ENCODE data around the gene PIP5K1C.

PIP5K1C gene

GRCh38 chr19:3695986-3696659, 4.1 kb downstream of the PIP5K1C start:
- TF ChIP-seq FOXP2 (optimal IDR thresholded peaks at IDR 0.05; ENCODE audit: borderline replicate concordance, extremely low read depth, extremely low read length, insufficient read depth) (no peak), POLR2AphosphoS5 (IDR thresholded peaks at IDR 0.05; ENCODE audit: low read depth, low read length) (no peak), SIN3A (IDR thresholded peaks at IDR 0.05; ENCODE audit: borderline replicate concordance, insufficient read depth, low read length) (no peak), TAF1 (IDR thresholded peaks at IDR 0.05; ENCODE audit: borderline replicate concordance, insufficient read depth, low read length) (no peak)

DNA sequence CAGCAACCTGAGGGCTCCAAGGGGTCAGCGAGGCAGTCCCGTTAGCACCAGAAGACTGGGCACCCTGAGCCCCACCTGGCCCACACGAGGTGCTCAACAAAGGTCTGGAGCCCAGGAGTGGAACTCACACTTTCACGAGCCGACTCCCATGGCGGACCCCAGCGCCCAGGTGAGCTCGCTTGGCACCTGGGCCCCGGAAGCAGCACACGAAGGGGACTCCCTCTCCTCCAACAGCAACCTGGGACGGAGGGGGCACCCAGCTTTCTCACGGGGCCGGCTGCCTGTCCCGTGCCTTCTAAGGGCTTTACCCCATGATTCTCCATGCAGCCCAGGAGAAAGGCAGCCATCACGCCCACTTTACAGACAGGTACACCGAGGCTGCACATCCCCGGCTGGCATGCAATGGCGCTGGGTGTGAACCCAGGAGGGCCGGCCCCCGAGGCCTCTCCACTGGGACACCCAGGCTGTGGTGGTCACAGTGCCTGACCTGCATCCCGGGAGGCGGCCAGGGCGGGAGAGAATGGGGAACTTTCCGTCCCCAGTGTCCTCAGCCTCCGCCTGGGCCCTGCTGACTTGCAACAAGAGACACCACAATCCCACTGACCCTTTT, 5.0 kb downstream of the PIP5K1C start:
- TF ChIP-seq SIN3A (IDR thresholded peaks at IDR 0.05; ENCODE audit: borderline replicate concordance, insufficient read depth, low read length) = no peak
- TF ChIP-seq TAF1 (IDR thresholded peaks at IDR 0.05; ENCODE audit: borderline replicate concordance, insufficient read depth, low read length) = no peak
- no peak for TF ChIP-seq FOXP2 (optimal IDR thresholded peaks at IDR 0.05; ENCODE audit: borderline replicate concordance, extremely low read depth, extremely low read length, insufficient read depth)
- TF ChIP-seq REST (IDR thresholded peaks at IDR 0.05; ENCODE audit: insufficient read depth in 1 of 2, low read depth in 2 of 2, low read length in 2 of 2) = no peak
- TF ChIP-seq POLR2AphosphoS5 (IDR thresholded peaks at IDR 0.05; ENCODE audit: low read depth, low read length) = no peak

- no peak for TF ChIP-seq POLR2AphosphoS5 (IDR thresholded peaks at IDR 0.05; ENCODE audit: low read depth, low read length)
Observed at GRCh38 chr19:3694361-3695123, 5.7 kb downstream of the PIP5K1C start.

GRCh38 chr19:3693025-3693925, 7.0 kb downstream of the PIP5K1C start:
- TF ChIP-seq POLR2AphosphoS5 (IDR thresholded peaks at IDR 0.05; ENCODE audit: low read depth, low read length) (no peak), TAF1 (IDR thresholded peaks at IDR 0.05; ENCODE audit: borderline replicate concordance, insufficient read depth, low read length) (no peak), FOXP2 (optimal IDR thresholded peaks at IDR 0.05; ENCODE audit: borderline replicate concordance, extremely low read depth, extremely low read length, insufficient read depth) (no peak), REST (IDR thresholded peaks at IDR 0.05; ENCODE audit: insufficient read depth in 1 of 2, low read depth in 2 of 2, low read length in 2 of 2) (no peak), SIN3A (IDR thresholded peaks at IDR 0.05; ENCODE audit: borderline replicate concordance, insufficient read depth, low read length) (no peak)

DNA sequence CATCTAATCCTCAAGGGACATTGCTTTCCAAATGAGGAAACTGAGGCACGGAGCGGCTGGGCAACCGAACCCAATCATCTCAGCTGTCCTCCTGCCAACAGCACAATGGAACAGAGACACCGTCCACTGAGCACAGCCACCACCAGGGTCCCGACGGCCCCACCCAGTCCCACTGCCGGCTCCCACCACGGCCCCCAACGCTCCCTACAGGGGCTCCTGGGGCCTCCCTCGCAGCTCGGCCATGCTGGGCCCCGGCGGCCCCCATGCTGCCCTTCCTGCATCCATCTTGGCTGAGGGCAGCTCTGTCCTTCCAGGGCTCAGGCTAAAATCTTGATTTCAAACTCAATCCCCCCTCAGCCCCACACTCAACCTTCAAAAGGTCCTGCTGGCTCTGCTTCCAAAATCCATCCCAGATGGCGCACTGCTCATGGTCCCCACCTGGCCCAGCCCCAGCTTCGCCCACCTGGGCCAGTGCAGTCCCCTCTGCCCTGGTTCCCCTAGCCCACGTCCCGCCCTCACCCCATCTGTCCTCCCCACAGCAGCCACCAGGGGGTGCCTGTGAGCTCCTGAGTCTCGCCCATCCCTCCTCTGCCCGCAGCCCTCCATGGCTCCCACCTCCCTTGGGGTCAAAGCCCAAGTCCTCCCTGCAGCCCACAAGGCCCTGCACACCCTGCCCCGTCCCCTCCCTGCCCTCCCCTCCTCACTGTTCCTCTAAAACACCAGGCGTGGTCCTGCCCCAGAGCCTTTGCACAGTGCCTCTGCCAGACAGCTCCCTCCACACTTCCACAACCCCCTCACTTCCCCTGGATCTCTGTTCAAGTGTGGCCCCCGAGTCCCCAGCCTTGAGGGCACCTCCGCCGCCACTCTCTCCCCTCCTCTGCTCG, 7.9 kb downstream of the PIP5K1C start:
- TF ChIP-seq SIN3A (IDR thresholded peaks at IDR 0.05; ENCODE audit: borderline replicate concordance, insufficient read depth, low read length) (no peak), REST (IDR thresholded peaks at IDR 0.05; ENCODE audit: insufficient read depth in 1 of 2, low read depth in 2 of 2, low read length in 2 of 2) (no peak), TAF1 (IDR thresholded peaks at IDR 0.05; ENCODE audit: borderline replicate concordance, insufficient read depth, low read length) (no peak), FOXP2 (optimal IDR thresholded peaks at IDR 0.05; ENCODE audit: borderline replicate concordance, extremely low read depth, extremely low read length, insufficient read depth) (no peak), POLR2AphosphoS5 (IDR thresholded peaks at IDR 0.05; ENCODE audit: low read depth, low read length) (no peak)

Measured in PFSK-1 (cell line).